Measurements from ENCODE around the gene HOXB5.

HOXB5 gene

GRCh38 chr17:48610282-48611211 lies 17.0 kb upstream of the HOXB5 start, which contains the start of gene HOXB7:
Gene HOXB7 (minus strand): TSS chr17:48611017. CDS start chr17:48610918, 99 bp downstream.
- Histone ChIP-seq H3K36me3 (ENCODE audit: control insufficient read depth, insufficient read depth, low read length) (no peaks in the 10 kb centered on the region), H3K9ac (ENCODE audit: low read length) (peak within 1 kb of the TSS; percentile 39), H3K4me3 (ENCODE audit: low read length) (peak within 1 kb of the TSS; percentile 46), H3K27me3 (ENCODE audit: control insufficient read depth, insufficient read depth, low read length) (peaks cover 98% of the 10 kb centered on the region), H3K4me1 (ENCODE audit: control insufficient read depth, insufficient read depth, low read length) (peaks cover 18% of the 10 kb centered on the region), H3K9me3 (ENCODE audit: control insufficient read depth, low read length) (no peaks in the 10 kb centered on the region)

DNA sequence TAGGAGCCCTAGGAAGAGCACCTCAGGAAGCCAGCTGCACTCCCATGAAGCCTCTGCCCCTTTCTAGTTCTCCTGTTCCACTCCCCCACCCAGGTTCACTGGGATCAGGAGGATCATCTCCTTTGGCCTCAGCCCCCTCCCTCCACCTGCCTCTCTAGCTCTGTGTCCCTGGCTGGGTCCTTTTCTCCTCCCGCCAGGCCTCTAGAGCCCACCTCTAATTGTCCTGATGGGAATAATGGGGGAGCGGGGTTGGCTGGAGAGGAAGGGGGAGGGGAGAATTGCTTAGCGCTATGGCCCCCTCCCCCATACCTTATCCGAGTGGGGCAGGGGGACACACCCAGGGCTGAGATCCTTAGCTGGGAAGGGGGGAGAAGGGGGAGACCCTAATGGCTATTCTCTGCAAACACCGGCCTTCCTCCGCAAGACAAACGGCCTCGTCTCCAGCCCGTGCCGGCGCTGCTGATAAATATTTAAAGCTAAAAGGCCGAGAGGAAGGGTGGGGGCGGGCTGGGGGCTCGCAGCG lies 16.2 kb upstream of the HOXB5 start:
- peak overlapping the region; percentile 39 for H3K9ac ChIP-seq (ENCODE audit: low read length)
- peaks cover 18% of the 10 kb centered on the region for H3K4me1 ChIP-seq (ENCODE audit: control insufficient read depth, insufficient read depth, low read length)
- peaks cover under 1% of the 10 kb centered on the region for H3K9me3 ChIP-seq (ENCODE audit: control insufficient read depth, low read length)
- H3K27me3 ChIP-seq (ENCODE audit: control insufficient read depth, insufficient read depth, low read length), result peaks cover 98% of the 10 kb centered on the region
- no peak overlapping the region for H3K4me3 ChIP-seq (ENCODE audit: low read length)
- no peaks in the 10 kb centered on the region for H3K36me3 ChIP-seq (ENCODE audit: control insufficient read depth, insufficient read depth, low read length)

DNA sequence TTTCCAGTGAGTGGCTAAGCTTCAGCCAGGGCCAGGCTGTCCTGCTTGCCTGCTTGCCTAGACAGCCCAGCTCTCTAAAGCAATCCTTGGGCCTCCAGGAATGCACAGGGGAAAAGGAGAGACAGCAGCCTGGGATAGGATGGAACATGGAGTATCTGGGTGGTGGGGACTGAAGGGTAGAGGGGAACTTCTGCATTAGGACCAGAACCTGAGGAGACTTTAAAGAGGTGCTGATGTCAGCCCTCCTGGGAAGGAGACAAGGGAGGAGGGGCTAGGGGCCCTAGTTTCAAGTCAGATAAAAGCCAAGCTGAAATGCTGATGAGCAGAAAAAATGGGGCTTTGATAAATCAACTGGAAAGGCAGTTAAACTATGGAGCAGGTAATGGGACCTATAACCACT lies 15.5 kb upstream of the HOXB5 start:
- no peaks in the 10 kb centered on the region for H3K36me3 ChIP-seq (ENCODE audit: control insufficient read depth, insufficient read depth, low read length)
- H3K4me1 ChIP-seq (ENCODE audit: control insufficient read depth, insufficient read depth, low read length), result peaks cover 14% of the 10 kb centered on the region
- H3K9ac ChIP-seq (ENCODE audit: low read length), result no peak overlapping the region
- peaks cover 4% of the 10 kb centered on the region for H3K9me3 ChIP-seq (ENCODE audit: control insufficient read depth, low read length)
- H3K4me3 ChIP-seq (ENCODE audit: low read length), result no peak overlapping the region
- peaks cover 98% of the 10 kb centered on the region for H3K27me3 ChIP-seq (ENCODE audit: control insufficient read depth, insufficient read depth, low read length)

DNA sequence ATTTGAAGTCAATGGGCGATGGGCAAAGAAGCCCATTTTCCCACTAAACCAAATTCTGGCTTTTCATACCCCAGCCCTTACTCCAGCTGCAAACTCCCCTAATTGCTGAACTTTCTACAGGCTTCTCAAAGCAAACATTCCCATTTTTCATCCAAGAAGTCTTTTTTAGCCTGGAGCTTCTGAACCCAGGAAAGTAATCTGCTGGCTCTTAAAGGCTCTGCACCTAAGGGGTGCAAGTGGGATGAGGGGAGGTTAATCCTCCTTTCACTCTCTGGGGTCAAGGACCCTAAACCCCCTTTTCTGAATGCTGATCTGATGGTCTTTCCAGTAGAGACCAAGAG lies 14.9 kb upstream of the HOXB5 start:
- no peaks in the 10 kb centered on the region for H3K36me3 ChIP-seq (ENCODE audit: control insufficient read depth, insufficient read depth, low read length)
- H3K9ac ChIP-seq (ENCODE audit: low read length), result no peak overlapping the region
- peaks cover 98% of the 10 kb centered on the region for H3K27me3 ChIP-seq (ENCODE audit: control insufficient read depth, insufficient read depth, low read length)
- H3K9me3 ChIP-seq (ENCODE audit: control insufficient read depth, low read length), result peaks cover 4% of the 10 kb centered on the region
- no peak overlapping the region for H3K4me3 ChIP-seq (ENCODE audit: low read length)
- peaks cover 14% of the 10 kb centered on the region for H3K4me1 ChIP-seq (ENCODE audit: control insufficient read depth, insufficient read depth, low read length)

DNA sequence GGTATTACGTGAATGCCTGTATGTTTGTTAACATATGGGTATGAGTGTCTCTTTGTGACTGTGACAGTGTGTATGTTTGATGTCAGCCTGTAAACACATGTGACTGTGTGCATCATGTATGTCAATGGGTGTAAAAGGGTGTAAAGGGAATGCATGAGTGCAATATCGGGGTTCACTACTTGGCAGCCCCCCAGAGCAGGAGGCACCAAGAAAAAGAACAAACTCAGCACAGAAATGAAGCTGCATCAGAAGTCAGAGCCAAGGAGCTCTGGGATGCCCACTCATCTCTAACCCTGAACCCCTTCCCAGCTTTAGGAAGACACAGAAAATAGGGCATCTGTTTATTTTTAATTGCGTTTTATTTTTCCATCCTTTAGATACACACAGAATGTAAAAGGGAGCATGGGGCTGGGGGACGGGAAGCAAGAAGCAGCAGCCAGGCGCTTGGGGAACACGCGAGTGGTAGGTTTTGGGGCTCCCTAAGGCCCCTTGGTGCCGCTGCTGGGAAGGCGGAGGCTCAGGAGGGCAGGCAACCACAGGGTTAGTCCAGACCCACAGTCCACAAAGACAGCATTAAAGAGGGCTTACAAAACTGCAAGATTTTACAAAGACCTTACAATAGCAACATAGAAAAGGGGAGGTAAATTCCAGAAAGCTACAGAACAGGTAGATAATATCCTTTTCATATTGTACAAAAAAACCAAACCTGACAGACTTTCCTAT lies 13.5 kb upstream of the HOXB5 start:
- H3K9ac ChIP-seq (ENCODE audit: low read length), result no peak overlapping the region
- peaks cover 4% of the 10 kb centered on the region for H3K9me3 ChIP-seq (ENCODE audit: control insufficient read depth, low read length)
- H3K4me3 ChIP-seq (ENCODE audit: low read length), result no peak overlapping the region
- peaks cover 99% of the 10 kb centered on the region for H3K27me3 ChIP-seq (ENCODE audit: control insufficient read depth, insufficient read depth, low read length)
- no peaks in the 10 kb centered on the region for H3K36me3 ChIP-seq (ENCODE audit: control insufficient read depth, insufficient read depth, low read length)
- H3K4me1 ChIP-seq (ENCODE audit: control insufficient read depth, insufficient read depth, low read length), result peaks cover 14% of the 10 kb centered on the region

DNA sequence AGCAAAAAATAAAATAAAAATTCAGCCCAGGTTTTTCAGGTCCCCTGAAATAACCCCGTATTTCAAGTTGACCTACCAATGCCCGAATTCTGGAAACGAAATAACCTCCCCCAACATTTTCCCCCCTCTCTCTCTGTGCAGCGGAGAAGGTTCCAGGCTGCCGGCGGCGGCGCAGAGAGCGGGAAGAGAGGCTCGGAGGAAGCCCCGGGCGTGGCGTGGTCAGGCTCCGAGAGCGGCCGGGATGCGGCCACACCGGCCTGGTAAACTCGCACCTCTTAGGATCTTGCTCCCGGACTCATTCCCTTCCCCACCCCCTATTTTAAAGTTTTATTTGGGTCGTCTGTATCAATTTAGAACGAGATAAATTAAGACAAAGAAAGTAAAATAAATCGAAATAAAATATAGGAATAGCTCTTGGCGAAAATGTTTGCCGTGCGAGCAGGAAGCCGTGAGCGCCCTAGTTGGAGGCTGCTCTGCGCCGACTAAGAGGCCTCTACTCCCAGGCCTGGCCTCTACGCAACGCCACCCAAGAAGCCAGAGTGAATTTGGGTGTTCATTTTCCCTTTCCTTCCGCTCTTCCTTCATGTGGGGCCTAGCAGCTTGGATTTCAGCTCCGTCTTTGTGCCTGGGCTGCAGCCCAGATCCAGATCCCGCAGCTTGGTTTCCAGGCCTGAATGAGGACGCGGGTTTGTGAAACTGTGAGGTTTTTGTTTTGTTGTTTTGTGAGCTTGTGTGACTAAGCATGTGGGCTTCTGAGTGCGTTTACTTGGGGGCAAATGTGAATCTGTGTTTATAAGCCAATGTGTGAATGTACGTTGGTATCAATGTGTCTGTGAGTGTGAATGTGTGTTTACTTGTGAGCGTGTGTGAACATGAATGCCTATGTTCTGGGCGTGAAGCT lies 12.7 kb upstream of the HOXB5 start:
- H3K36me3 ChIP-seq (ENCODE audit: control insufficient read depth, insufficient read depth, low read length), result no peaks in the 10 kb centered on the region
- H3K9me3 ChIP-seq (ENCODE audit: control insufficient read depth, low read length), result peaks cover 4% of the 10 kb centered on the region
- H3K27me3 ChIP-seq (ENCODE audit: control insufficient read depth, insufficient read depth, low read length), result peaks cover 100% of the 10 kb centered on the region
- no peak overlapping the region for H3K9ac ChIP-seq (ENCODE audit: low read length)
- H3K4me3 ChIP-seq (ENCODE audit: low read length), result no peak overlapping the region
- H3K4me1 ChIP-seq (ENCODE audit: control insufficient read depth, insufficient read depth, low read length), result peaks cover 14% of the 10 kb centered on the region

DNA sequence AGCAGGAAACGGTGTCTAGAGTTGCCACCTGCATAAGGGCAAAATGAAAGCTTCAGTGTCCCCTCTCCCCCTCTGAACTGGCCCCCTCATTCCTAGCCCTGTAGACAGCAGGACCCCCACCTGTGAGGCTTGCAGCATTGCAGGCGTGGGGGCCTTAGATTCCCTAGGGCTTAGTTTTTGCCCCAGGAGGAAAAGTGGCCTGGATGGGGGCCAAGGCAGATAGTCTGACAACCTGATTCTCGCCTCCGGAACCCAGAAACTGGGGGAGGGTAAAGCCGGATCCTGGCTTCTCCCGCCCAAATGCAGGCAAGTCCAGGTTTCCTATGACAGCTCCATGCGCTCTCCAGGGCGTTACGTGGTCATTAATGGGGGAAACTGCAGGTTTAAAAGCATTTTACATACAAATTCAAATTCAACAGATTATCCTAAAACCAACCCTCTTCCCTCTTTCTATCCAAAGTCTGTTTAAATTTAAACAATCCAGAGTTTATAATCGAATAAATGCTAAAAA lies 11.9 kb upstream of the HOXB5 start:
- Histone ChIP-seq H3K4me3 (ENCODE audit: low read length) (no peak overlapping the region), H3K4me1 (ENCODE audit: control insufficient read depth, insufficient read depth, low read length) (peaks cover 8% of the 10 kb centered on the region), H3K27me3 (ENCODE audit: control insufficient read depth, insufficient read depth, low read length) (peaks cover 100% of the 10 kb centered on the region), H3K36me3 (ENCODE audit: control insufficient read depth, insufficient read depth, low read length) (no peaks in the 10 kb centered on the region), H3K9ac (ENCODE audit: low read length) (no peak overlapping the region), H3K9me3 (ENCODE audit: control insufficient read depth, low read length) (peaks cover 4% of the 10 kb centered on the region)

DNA sequence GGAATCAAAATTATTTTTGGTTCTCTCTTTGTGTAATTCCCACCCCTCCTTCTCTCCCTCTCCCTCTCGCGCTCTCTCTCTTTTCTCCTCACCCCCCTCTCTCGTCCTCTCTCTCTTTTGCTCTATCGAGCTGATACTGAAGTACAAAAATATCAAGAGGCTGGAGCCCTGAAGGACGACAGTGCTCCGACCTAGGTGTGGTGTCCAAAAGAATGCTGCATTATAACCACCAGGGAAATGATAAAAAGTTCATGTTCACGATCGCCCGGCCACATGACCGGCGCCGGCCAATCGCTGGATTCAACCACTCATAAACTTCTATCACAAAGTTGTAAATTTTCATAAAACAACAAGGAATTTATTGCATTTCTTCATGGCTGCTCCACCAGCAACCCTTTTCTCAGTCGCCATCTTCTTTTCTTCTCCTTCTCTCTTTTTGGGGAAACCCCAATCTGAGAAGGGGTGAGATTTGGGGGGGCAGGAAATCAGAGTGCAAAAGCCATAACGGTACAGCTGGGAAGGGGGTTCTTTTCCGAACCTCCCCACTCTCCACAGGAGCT lies 11.3 kb upstream of the HOXB5 start, which contains the start of gene HOXB6:
TSS of gene HOXB6 (minus strand) at position 217 of the 560 bp plus-strand sequence. CDS start 6,836 bp downstream, outside the sequence.
- H3K36me3 ChIP-seq (ENCODE audit: control insufficient read depth, insufficient read depth, low read length), result no peaks in the 10 kb centered on the region
- peaks cover 4% of the 10 kb centered on the region for H3K9me3 ChIP-seq (ENCODE audit: control insufficient read depth, low read length)
- H3K4me1 ChIP-seq (ENCODE audit: control insufficient read depth, insufficient read depth, low read length), result peaks cover 1% of the 10 kb centered on the region
- H3K27me3 ChIP-seq (ENCODE audit: control insufficient read depth, insufficient read depth, low read length), result peaks cover 100% of the 10 kb centered on the region
- no peak within 1 kb of the TSS for H3K4me3 ChIP-seq (ENCODE audit: low read length)
- no peak within 1 kb of the TSS for H3K9ac ChIP-seq (ENCODE audit: low read length)

DNA sequence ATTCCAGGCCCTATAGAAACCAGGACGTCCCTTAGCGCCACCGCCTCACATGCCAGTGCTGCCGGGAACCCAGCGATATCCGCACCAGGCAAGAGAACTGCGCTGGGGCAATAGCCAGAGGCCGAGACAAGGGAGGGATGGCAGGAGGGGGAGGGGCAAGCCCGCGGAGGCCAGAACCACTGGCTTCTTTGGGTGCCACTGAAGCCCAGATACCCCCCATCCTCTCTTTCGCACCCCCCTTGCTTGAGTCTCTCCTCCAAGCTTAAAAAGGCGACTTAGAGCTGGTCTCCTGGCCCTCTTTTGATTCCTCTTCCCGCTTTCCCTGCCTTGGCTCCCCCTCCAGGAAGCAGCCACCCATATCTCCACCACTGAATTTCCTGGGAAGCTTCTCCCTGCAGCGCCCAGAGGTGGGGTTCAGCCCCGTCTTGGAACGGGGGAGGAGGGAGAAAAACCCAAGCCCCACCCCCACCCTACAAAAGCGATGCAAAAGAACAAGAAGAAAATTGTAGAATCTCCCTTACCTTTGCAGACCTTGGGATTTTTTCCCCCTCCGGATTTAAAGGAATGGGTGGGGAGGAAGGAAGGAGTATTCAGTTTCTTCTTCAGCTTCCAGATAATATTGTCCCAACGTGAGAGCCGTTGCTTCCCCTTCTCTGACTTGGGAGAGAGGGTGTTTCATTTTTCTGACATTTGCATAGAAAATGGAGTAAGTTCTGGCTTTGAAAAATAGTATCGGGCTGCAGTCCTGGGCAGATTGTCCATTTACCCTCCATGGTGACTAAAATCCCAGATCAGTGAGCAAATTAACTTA lies 10.6 kb upstream of the HOXB5 start:
- H3K36me3 ChIP-seq (ENCODE audit: control insufficient read depth, insufficient read depth, low read length), result no peaks in the 10 kb centered on the region
- peaks cover 100% of the 10 kb centered on the region for H3K27me3 ChIP-seq (ENCODE audit: control insufficient read depth, insufficient read depth, low read length)
- H3K4me3 ChIP-seq (ENCODE audit: low read length), result no peak overlapping the region
- no peak overlapping the region for H3K9ac ChIP-seq (ENCODE audit: low read length)
- H3K9me3 ChIP-seq (ENCODE audit: control insufficient read depth, low read length), result peaks cover 4% of the 10 kb centered on the region
- H3K4me1 ChIP-seq (ENCODE audit: control insufficient read depth, insufficient read depth, low read length), result no peaks in the 10 kb centered on the region

- Histone ChIP-seq H3K36me3 (ENCODE audit: control insufficient read depth, insufficient read depth, low read length) (no peaks in the 10 kb centered on the region), H3K27me3 (ENCODE audit: control insufficient read depth, insufficient read depth, low read length) (peaks cover 100% of the 10 kb centered on the region), H3K9me3 (ENCODE audit: control insufficient read depth, low read length) (peaks cover 4% of the 10 kb centered on the region), H3K4me1 (ENCODE audit: control insufficient read depth, insufficient read depth, low read length) (no peaks in the 10 kb centered on the region), H3K9ac (ENCODE audit: low read length) (no peak overlapping the region), H3K4me3 (ENCODE audit: low read length) (no peak overlapping the region)
Measured at GRCh38 chr17:48601539-48602425, 8.2 kb upstream of the HOXB5 start.

Measured in mucosa of stomach (tissue), 1 donor.